HG02678 (cell line): ENCODE measurements around the gene EFCAB8.

Experiments
- ATAC-seq: cut with Tn5 transposase; IDR thresholded peaks from one replicate; pipeline ENCODE4 v1.9.1; 2021; ENCODE audit warnings: mild to moderate bottlenecking, moderate library complexity; ENCODE audit not compliant: unreplicated experiment

Gene EFCAB8

GRCh38 chr20:33002087-33002808 is 143.5 kb downstream of the EFCAB8 start:
- ATAC-seq = no peak

- ATAC-seq = no peak
These were observed 145.5 kb downstream of the EFCAB8 start, which contains the start of gene SUN5 for GRCh38 chr20:33004141-33004751. SUN5 (minus strand) TSS chr20:33004433; CDS start chr20:33004340, 93 bp downstream.

- no peak for ATAC-seq
These were observed 146.4 kb downstream of the EFCAB8 start for GRCh38 chr20:33005132-33005566.

- no peak for ATAC-seq
These were observed 147.4 kb downstream of the EFCAB8 start for GRCh38 chr20:33005908-33006775.

- no peak for ATAC-seq
These were observed 148.2 kb downstream of the EFCAB8 start for GRCh38 chr20:33006776-33007375.

GRCh38 chr20:33007376-33008335 is 148.9 kb downstream of the EFCAB8 start, which contains the start of gene BPIFB2:
BPIFB2 (plus strand) TSS chr20:33007704; CDS start chr20:33008575, 871 bp downstream.
- ATAC-seq = no peak

- no peak for ATAC-seq
These were observed 149.9 kb downstream of the EFCAB8 start for GRCh38 chr20:33008336-33009213.

- no peak for ATAC-seq
These were observed 150.8 kb downstream of the EFCAB8 start for GRCh38 chr20:33009214-33010132.

- no peak for ATAC-seq
These were observed 151.4 kb downstream of the EFCAB8 start for GRCh38 chr20:33010133-33010504.

GRCh38 chr20:33010674-33011449 is 152.1 kb downstream of the EFCAB8 start:
- no peak for ATAC-seq
